ENCODE results near the gene SPINK6.

The SPINK6 gene

GRCh38 chr5:148202531-148203203 lies at the start of gene SPINK6:
Gene SPINK6 (plus strand): TSS chr5:148203042. CDS start chr5:148203097, 55 bp downstream.
- TF ChIP-seq CTCF (IDR thresholded peaks at IDR 0.05), result no peak

GRCh38 chr5:148156609-148157008 lies 46.2 kb upstream of the SPINK6 start:
- TF ChIP-seq CTCF (IDR thresholded peaks at IDR 0.05), result no peak

- no peak for TF ChIP-seq CTCF (IDR thresholded peaks at IDR 0.05)
Observed at GRCh38 chr5:148162038-148162437, 40.8 kb upstream of the SPINK6 start.

- no peak for TF ChIP-seq CTCF (IDR thresholded peaks at IDR 0.05)
Observed at GRCh38 chr5:148163345-148163744, 39.5 kb upstream of the SPINK6 start.

- no peak for TF ChIP-seq CTCF (IDR thresholded peaks at IDR 0.05)
Observed at GRCh38 chr5:148166550-148167283, 36.1 kb upstream of the SPINK6 start.

GRCh38 chr5:148168246-148168645 lies 34.6 kb upstream of the SPINK6 start, which contains the start of gene SPINK14:
Gene SPINK14 (plus strand): TSS chr5:148168546. CDS start chr5:148169733, 1,187 bp downstream.
- no peak for TF ChIP-seq CTCF (IDR thresholded peaks at IDR 0.05)

- no peak for TF ChIP-seq CTCF (IDR thresholded peaks at IDR 0.05)
Observed at GRCh38 chr5:148172377-148172776, 30.5 kb upstream of the SPINK6 start.
